ENCODE measurements around the gene DDIT3. TPM values are rescaled to one million over a fixed set of nuclear protein-coding genes. Genes with fewer than 3 reads are reported as not detected.

The DDIT3 gene
- total and polyA plus RNA-seq, 2 of the 8 experiments (the other 6 are each of a cell fraction or from before 2014, with no cell fraction given), result 4.9 to 5.7 TPM

- H3K79me1 ChIP-seq (ENCODE audit: low read depth, low read length), result no peaks in the 10 kb centered on the region
- 87% methylated on average over 18 of the region's 18 CpGs; no CpG with 5 or more reads in 1 of the 2 experiments for WGBS, 2 experiments (ENCODE audit: extremely low coverage in 1 of 2, insufficient coverage in 1 of 2, insufficient read length in 1 of 2, insufficient replicate concordance in 2 of 2, low coverage in 1 of 2, low lambda C conversion rate in 2 of 2, missing lambda C conversion rate in 1 of 2)
- H3K27ac ChIP-seq (ENCODE audit: low read depth, low read length), result no peak overlapping the region
- H3K9me3 ChIP-seq (ENCODE audit: insufficient read depth in 2 of 2, low read depth in 1 of 2, low read length in 1 of 2), result no peaks in the 10 kb centered on the region
- H3K4ac ChIP-seq (replicated peaks; ENCODE audit: insufficient read length, low read depth, low read length), result no peak overlapping the region
- no peak overlapping the region for H2BK12ac ChIP-seq (ENCODE audit: low read depth, low read length)
- no peaks in the 10 kb centered on the region for H3K4me1 ChIP-seq (replicated peaks in 1 of 4; ENCODE audit: control insufficient read depth in 3 of 4, insufficient read depth in 4 of 4, low read length in 3 of 4)
- no peak overlapping the region for H3K56ac ChIP-seq (replicated peaks; ENCODE audit: insufficient read length, low read depth, low read length)
- H3K27me3 ChIP-seq (replicated peaks in 1 of 4; ENCODE audit: control insufficient read depth in 3 of 4, extremely low read depth in 1 of 4, insufficient read depth in 3 of 4, low read length in 3 of 4), result no peaks in the 10 kb centered on the region
- H2BK120ac ChIP-seq (replicated peaks; ENCODE audit: low read depth, low read length), result no peak overlapping the region
- no peak overlapping the region for H3K23ac ChIP-seq (ENCODE audit: insufficient read length)
- no peaks in the 10 kb centered on the region for H3K23me2 ChIP-seq (ENCODE audit: low read depth, low read length)
- DNase-seq (ENCODE audit: low read depth in 1 of 2, low spot score in 2 of 2) (no peak), FAIRE-seq (no peak)
- no peak overlapping the region for H4K8ac ChIP-seq (ENCODE audit: extremely low read depth, insufficient read depth, low read length)
- no peak overlapping the region for H2AFZ ChIP-seq (ENCODE audit: low read length)
- no peak overlapping the region for H2BK5ac ChIP-seq (ENCODE audit: low read depth, low read length)
- no peak overlapping the region for H2AK5ac ChIP-seq (ENCODE audit: low read depth, low read length)
- H3K14ac ChIP-seq (ENCODE audit: insufficient read length), result no peak overlapping the region
- H3K9ac ChIP-seq (replicated peaks in 1 of 4; ENCODE audit: extremely low read depth in 1 of 4, low read depth in 3 of 4, low read length in 3 of 4), result no peak overlapping the region
- ChIA-PET POLR2A (ENCODE audit: partially characterized antibody) (interaction anchor here (0.7 to 1.3 kb wide), 3 partner anchors 21 to 52 kb away, joined by 3 to 4 read pairs (median 3); partner anchors contain the start of gene PIP4K2C), CTCF (ENCODE audit: partially characterized antibody) (interaction anchor here (0.7 to 6.1 kb wide), 5 partner anchors 14 to 184 kb away, joined by 3 to 62 read pairs (median 3); partner anchors contain the start of gene B4GALNT1)
- no peak overlapping the region for H4K91ac ChIP-seq (replicated peaks; ENCODE audit: insufficient read length, low read length)
- no peak overlapping the region for H2BK15ac ChIP-seq (ENCODE audit: low read length)
- H3K4me2 ChIP-seq (ENCODE audit: insufficient read depth in 1 of 2, low read depth in 2 of 2, low read length in 2 of 2), result no peak overlapping the region
- no peaks in the 10 kb centered on the region for H4K20me1 ChIP-seq (replicated peaks in 1 of 2; ENCODE audit: control insufficient read depth in 1 of 2, insufficient read depth in 2 of 2, low read length in 2 of 2)
- peaks cover 12 to 62% (median 38%) of the 10 kb centered on the region in 4 experiments for H3K36me3 ChIP-seq (ENCODE audit: control insufficient read depth in 2 of 4, insufficient read depth in 4 of 4, low read length in 3 of 4)
- H4K5ac ChIP-seq (ENCODE audit: insufficient read length, low read depth, low read length), result no peak overlapping the region
- H3K18ac ChIP-seq (ENCODE audit: extremely low read depth, low read length), result no peak overlapping the region
- no peak overlapping the region for H2BK20ac ChIP-seq (ENCODE audit: low read length)
- H3K79me2 ChIP-seq (ENCODE audit: control insufficient read depth in 1 of 2, insufficient read depth in 2 of 2, low read length in 2 of 2), result no peaks in the 10 kb centered on the region
- no peak overlapping the region for H3K4me3 ChIP-seq (ENCODE audit: extremely low read depth in 1 of 4, insufficient read depth in 2 of 4, low read depth in 3 of 4, low read length in 4 of 4)
- TF ChIP-seq SIX5 (IDR thresholded peaks at IDR 0.05; ENCODE audit: low read depth, low read length) (no peak), JUN (IDR thresholded peaks at IDR 0.05; ENCODE audit: low read depth, low read length) (no peak), CTBP2 (IDR thresholded peaks at IDR 0.05; ENCODE audit: borderline replicate concordance, insufficient read depth, insufficient read length, low read length) (no peak), TEAD4 (IDR thresholded peaks at IDR 0.05; ENCODE audit: low read depth, low read length) (no peak), YY1 (IDR thresholded peaks at IDR 0.05; ENCODE audit: low read depth, low read length) (no peak), CHD1 (IDR thresholded peaks at IDR 0.05; ENCODE audit: low read depth, low read length) (no peak), TAF1 (IDR thresholded peaks at IDR 0.05; ENCODE audit: low read depth, low read length) (no peak), SAP30 (IDR thresholded peaks at IDR 0.05; ENCODE audit: insufficient read depth, insufficient replicate concordance, low read length) (no peak), EZH2 (IDR thresholded peaks at IDR 0.05; ENCODE audit: low read depth, low read length, severe bottlenecking) (no peak), RFX5 (IDR thresholded peaks at IDR 0.05; ENCODE audit: borderline replicate concordance, low read depth, low read length) (no peak), TBP (IDR thresholded peaks at IDR 0.05; ENCODE audit: low read depth, low read length) (no peak), BRCA1 (IDR thresholded peaks at IDR 0.05; ENCODE audit: low read depth, low read length) (no peak)
Measured at GRCh38 chr12:57569858-57570257, 49.5 kb upstream of the DDIT3 start.

Data from H1 (cell line).